Vagina (tissue), 2 donors: ENCODE measurements around the gene COL26A1.

Experiments used
- POLR2A ChIP-seq, 2 donors: fragments of 450-650 bp; IDR thresholded peaks; one replicate each; pipeline ENCODE4 v1.6.1; 2017; ENCODE audit warnings: antibody characterized with exemption in 2 of 2, mild to moderate bottlenecking in 2 of 2, moderate library complexity in 2 of 2
- POLR2AphosphoS5 ChIP-seq, 2 donors: sonication (generic); formaldehyde crosslinking; IDR thresholded peaks; one replicate each; pipeline ENCODE4 v1.9.0; 2017; ENCODE audit warnings: antibody characterized with exemption in 2 of 2, mild to moderate bottlenecking in 2 of 2, low read depth in 1 of 2; ENCODE audit not compliant: insufficient read depth in 1 of 2
- TF ChIP-seq, protein P1 (sequence below), 3 experiments: fragments of 450-650 bp in 2 of 3; fragments of 200-600 bp in 1 of 3; sonication (generic) in 1 of 3; IDR thresholded peaks; one replicate each; pipeline ENCODE4 v1.5.1; 2017 to 2019; ENCODE audit warnings: antibody characterized with exemption in 3 of 3, mild to moderate bottlenecking in 2 of 3, moderate library complexity in 2 of 3

DNA sequence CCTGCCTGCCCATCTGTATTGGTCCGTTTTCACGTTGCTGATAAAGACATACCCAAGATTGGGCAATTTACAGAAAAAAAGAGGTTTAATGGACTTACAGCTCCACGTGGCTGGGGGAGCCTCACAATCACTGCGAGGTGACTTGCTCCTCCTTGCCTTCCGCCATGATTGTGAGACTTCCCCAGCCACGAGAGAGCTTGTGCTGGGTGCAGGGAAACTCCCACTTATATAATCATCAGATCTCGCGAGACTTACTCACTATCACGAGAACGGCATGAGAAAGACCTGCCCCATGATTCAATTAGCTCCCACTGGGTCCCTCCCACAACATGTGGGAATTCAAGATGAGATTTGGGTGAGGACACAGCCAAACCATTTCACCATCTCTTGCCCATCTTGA is 154.6 kb downstream of the COL26A1 start:
- no peak for TF ChIP-seq POLR2A (IDR thresholded peaks at IDR 0.05)
- TF ChIP-seq, protein P1, sequence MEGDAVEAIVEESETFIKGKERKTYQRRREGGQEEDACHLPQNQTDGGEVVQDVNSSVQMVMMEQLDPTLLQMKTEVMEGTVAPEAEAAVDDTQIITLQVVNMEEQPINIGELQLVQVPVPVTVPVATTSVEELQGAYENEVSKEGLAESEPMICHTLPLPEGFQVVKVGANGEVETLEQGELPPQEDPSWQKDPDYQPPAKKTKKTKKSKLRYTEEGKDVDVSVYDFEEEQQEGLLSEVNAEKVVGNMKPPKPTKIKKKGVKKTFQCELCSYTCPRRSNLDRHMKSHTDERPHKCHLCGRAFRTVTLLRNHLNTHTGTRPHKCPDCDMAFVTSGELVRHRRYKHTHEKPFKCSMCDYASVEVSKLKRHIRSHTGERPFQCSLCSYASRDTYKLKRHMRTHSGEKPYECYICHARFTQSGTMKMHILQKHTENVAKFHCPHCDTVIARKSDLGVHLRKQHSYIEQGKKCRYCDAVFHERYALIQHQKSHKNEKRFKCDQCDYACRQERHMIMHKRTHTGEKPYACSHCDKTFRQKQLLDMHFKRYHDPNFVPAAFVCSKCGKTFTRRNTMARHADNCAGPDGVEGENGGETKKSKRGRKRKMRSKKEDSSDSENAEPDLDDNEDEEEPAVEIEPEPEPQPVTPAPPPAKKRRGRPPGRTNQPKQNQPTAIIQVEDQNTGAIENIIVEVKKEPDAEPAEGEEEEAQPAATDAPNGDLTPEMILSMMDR (IDR thresholded peaks at IDR 0.05) = no peak
- TF ChIP-seq POLR2AphosphoS5 (IDR thresholded peaks at IDR 0.05; ENCODE audit: insufficient read depth in 1 of 2, low read depth in 1 of 2) = no peak
